Aorta (tissue), 5 donors: ENCODE results near the gene POLN. TPM values are rescaled to one million over a fixed set of nuclear protein-coding genes. Genes with fewer than 3 reads are reported as not detected.
A peak's percentile ranks its signal among the peaks of the same experiment; 100 is the strongest.

Source experiments
- ATAC-seq: fragments of 200-7000 bp; cut with Tn5 transposase; one replicate; pipeline ENCODE4 v1.9.1; 2022; ENCODE audit warnings: moderate library complexity; ENCODE audit not compliant: low FRiP score
- DNase-seq, 2 donors: peaks; one replicate each; pipeline ENCODE4 v3.0.0-alpha.2; 2020
- H3K27ac ChIP-seq, 2 donors: one replicate each; pipeline ENCODE4 v1.5.1; 2013; ENCODE audit warnings: low read length in 2 of 2, mild to moderate bottlenecking in 2 of 2, moderate library complexity in 2 of 2, control low read depth in 1 of 2, inconsistent platforms in 1 of 2, low read depth in 1 of 2
- H3K27me3 ChIP-seq, 2 donors: one replicate each; pipeline ENCODE4 v1.6.1; 2013; ENCODE audit warnings: control low read depth in 1 of 2, low read length in 1 of 2, mild to moderate bottlenecking in 1 of 2, moderate library complexity in 1 of 2; ENCODE audit not compliant: insufficient read depth in 2 of 2, control insufficient read depth in 1 of 2
- H3K36me3 ChIP-seq, 2 donors: one replicate each; pipeline ENCODE4 v1.6.1; 2013; ENCODE audit warnings: control low read depth in 1 of 2, low read length in 1 of 2, mild to moderate bottlenecking in 1 of 2; ENCODE audit not compliant: insufficient read depth in 2 of 2, control insufficient read depth in 1 of 2
- H3K4me1 ChIP-seq, 2 donors: one replicate each; pipeline ENCODE4 v1.6.1; 2013; ENCODE audit warnings: low read length in 2 of 2, control low read depth in 1 of 2, mild to moderate bottlenecking in 1 of 2, moderate library complexity in 1 of 2; ENCODE audit not compliant: insufficient read depth in 2 of 2, control insufficient read depth in 1 of 2
- H3K4me3 ChIP-seq, 2 donors: one replicate each; pipeline ENCODE4 v1.5.1; 2013; ENCODE audit warnings: low read length in 2 of 2, control low read depth in 1 of 2, mild to moderate bottlenecking in 1 of 2
- H3K9me3 ChIP-seq: one replicate; pipeline ENCODE4 v1.6.1; 2013; ENCODE audit warnings: mild to moderate bottlenecking, low read length; ENCODE audit not compliant: control insufficient read depth
- WGBS, 2 donors: extraction: QIAGEN DNeasy Blood & Tissue Kit; methylation state at CpG; one replicate each; pipeline ENCODE4 v1.1.7; 2013; 5-methylcytosine and 5-hydroxymethylcytosine counted together
- intact Hi-C, 2 donors: fragments of 100-400 bp; cut with DNase I; formaldehyde crosslinking; loops; one replicate each; pipeline versions ENCODE4 v1.14.2 to v1.15.0; 2022
- polyA plus RNA-seq, 2 donors: library from polyadenylated mRNA; stranded (reverse); fragments of 200-250 nt; gene quantifications; one replicate each; pipeline ENCODE4 v1.2.3, GENCODE V29; 2013
- total RNA-seq, 2 donors: library from RNA; stranded (reverse); fragmentation: NEBNext Ultra II Directional; extraction: Animal tissue kit (Norgen Biotek cat#: 25700); gene quantifications; one replicate each; pipeline ENCODE4 v1.2.1, GENCODE V29; 2021
- donor health status: healthy with polysubstance abuse.
- donor health status: Bipolar disorder and iron deficiency.
- donor health status: DM: no; HTN: no; CAD: no.
- donor health status: DM: no; HTN: no; CAD: no.
- donor health status: DM: yes; HTN: yes; CAD: no.

Gene POLN
- total and polyA plus RNA-seq, 4 donors = 3.2 to 7.0 (median 6.6) TPM; not detected in 1

DNA sequence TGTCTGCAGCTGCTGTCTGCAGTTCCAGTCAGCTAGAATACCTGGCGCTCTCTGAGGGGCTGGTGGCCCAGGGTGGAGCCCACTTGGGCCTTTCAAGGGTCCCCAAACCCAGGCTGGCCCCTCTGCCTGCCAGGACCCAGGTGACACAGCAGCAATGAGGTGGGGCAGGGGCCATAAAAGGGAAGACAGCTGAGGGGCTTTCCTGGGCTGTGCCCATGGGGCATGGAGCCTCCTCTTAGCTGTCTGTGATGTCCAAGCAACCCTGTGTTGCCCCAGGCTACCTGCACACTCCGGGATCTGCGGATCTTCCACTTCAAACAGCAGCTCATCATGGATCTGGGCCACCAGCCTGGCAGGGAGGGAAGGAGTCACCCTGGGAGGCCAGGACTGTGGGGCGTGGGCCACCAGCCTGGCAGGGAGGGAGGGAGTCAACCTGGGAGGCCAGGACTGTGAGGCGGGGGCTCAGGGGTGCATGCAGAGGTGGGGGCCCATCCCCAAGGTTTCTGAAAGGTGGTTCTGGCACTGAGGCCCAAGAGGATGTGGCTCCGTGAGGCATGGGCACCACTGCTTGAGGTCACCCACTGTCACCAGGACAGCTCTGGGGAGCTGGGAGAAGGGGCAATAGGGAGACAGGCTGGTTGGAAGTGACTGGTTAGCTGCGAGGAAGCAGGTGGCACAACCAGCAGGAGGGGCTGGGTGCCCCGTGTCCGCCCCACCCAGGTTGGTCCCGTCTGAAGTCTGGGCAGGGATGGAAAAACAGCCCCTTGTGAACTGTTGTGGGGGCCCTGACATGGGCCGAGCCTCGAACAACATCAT, 166.5 kb downstream of the POLN start:
- ATAC-seq = no peak
- no peak overlapping the region for H3K4me3 ChIP-seq
- H3K27me3 ChIP-seq = no peaks in the 10 kb centered on the region
- H3K27ac ChIP-seq = no peak overlapping the region
- WGBS, 2 donors = 92 to 95% methylated on average over 12 of the region's 12 CpGs
- intact Hi-C loops = no loop called here
- no peaks in the 10 kb centered on the region for H3K36me3 ChIP-seq
- peak in 1 of 2 donors; percentile 43 for DNase-seq
- H3K9me3 ChIP-seq = no peaks in the 10 kb centered on the region
- no peaks in the 10 kb centered on the region for H3K4me1 ChIP-seq

DNA sequence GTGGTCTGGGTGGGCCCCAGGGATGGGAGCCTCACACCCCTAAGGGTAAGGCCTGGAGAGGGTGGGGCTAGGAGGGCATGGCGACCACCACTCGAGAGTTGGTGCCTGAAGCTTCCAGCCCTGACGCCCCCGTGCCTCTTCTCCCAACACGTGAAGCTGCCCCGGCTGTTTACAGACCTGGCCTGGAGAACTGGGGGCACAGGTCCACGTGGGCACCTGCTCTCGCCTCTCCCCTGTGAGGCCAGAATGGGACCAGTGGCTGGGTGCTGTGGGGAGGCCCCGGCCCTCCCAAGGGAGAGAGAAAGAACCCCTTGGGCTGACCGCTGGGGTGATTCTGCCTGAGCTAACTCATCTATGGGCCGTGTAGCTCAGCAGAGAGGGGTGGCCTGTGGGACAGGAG, 167.3 kb downstream of the POLN start:
- WGBS, 2 donors = 85 to 87% methylated on average over 10 to 11 of the region's 11 CpGs
- Histone ChIP-seq H3K27ac (no peak overlapping the region), H3K4me3 (no peak overlapping the region), H3K9me3 (no peaks in the 10 kb centered on the region), H3K36me3 (no peaks in the 10 kb centered on the region), H3K27me3 (no peaks in the 10 kb centered on the region), H3K4me1 (no peaks in the 10 kb centered on the region)
- ATAC-seq = no peak
- DNase-seq = peak in 1 of 2 donors; percentile 65
- intact Hi-C loops = no loop called here

DNA sequence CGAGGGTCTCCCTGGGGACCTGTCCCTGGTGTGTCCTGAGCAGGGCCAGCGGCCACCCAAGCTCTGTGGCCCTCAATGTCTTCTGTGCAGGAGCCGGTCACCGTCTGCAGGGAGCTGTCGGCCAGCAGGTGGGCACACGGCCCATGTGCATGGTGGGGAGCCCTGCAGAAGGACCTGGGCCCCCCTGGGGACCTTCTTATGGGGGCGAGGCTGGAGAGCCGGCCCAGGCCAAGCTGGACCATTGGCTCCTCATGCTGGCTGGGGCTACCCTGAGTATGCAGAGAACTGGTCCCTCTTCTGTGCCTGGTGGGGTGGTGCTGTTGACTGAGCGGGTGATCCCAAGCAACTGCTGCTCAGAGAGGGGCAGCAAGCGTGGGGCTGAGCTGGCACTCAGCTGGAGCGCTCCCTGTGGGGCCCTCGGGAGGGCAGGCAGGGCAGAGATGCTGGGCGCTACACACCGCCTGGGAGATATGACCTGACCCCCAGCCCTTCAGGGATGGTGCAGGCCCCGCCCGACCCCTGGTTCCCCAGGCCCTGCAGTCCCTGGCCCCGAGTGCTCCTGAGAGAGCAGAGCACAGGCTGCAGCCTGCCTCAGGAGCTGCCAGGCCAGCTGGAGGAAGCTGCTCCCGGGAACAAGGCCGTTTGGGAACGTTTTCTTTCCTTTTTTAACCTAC, 168.0 kb downstream of the POLN start:
- WGBS, 2 donors = 81 to 83% methylated on average over 20 of the region's 20 CpGs
- Histone ChIP-seq H3K9me3 (no peaks in the 10 kb centered on the region), H3K27me3 (no peaks in the 10 kb centered on the region), H3K4me1 (no peaks in the 10 kb centered on the region), H3K27ac (no peak overlapping the region), H3K4me3 (no peak overlapping the region), H3K36me3 (no peaks in the 10 kb centered on the region)
- ATAC-seq (no peak), DNase-seq (peak in 1 of 2 donors; percentile 66)
- intact Hi-C loops = no loop called here

- H3K27me3 ChIP-seq = no peaks in the 10 kb centered on the region
- H3K4me1 ChIP-seq = no peaks in the 10 kb centered on the region
- peak; percentile 46 to 68 for DNase-seq
- no peaks in the 10 kb centered on the region for H3K9me3 ChIP-seq
- intact Hi-C loops = no loop called here
- no peak for ATAC-seq
- 92 to 94% methylated on average over 20 of the region's 20 CpGs for WGBS, 2 donors
- no peaks in the 10 kb centered on the region for H3K36me3 ChIP-seq
- no peak overlapping the region for H3K4me3 ChIP-seq
- no peak overlapping the region for H3K27ac ChIP-seq
These were observed 168.7 kb downstream of the POLN start for GRCh38 chr4:2072971-2073807.

DNA sequence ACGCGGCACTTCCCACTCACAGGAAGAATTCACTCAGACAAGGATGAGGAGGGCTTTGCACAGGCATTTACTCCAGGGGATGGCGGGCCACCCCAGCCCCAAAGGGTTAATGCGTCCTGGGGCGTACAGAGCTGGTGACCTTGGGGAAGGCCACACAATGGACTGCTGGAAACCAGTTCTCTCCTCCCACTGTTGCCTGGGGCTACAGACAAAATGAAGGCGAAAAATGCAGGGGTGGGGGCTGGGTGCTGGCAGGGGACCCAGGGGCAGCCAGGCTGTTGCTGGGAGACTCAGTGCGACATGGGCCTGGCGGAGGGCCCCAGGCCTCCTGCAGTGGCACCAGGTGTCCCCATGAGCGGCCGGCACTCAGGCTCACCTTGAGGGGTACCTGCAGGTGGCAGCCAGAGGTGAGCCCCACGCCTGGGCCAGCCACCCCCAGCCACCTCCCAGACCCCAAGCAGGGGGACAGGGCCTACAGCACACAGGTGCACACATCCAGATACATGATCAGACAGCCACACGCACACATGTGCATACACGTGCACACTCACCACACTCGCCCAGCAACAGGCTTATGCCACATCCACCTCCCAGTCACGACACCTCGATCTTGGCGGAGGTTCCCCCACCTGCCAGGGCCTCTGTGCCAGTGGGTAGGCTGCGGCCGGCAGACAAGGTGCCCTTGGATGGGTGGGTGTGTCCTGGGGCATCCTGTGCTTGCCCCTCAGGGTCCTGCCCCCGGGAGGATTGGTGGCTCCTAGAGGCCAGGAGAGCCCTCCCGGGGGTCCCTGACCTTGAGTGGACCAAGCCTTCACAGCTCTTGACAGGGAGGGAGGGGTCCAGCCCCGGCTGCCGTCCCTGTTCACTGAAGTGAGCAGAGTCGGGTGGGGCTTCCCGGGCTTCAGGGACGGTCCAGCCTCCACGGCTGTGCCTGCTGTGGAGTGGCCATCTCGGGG, 169.7 kb downstream of the POLN start:
- whole genome bisulfite sequencing, 2 donors = 80 to 82% methylated on average over 28 of the region's 28 CpGs
- Histone ChIP-seq H3K4me3 (no peak overlapping the region), H3K36me3 (no peaks in the 10 kb centered on the region), H3K27me3 (no peaks in the 10 kb centered on the region), H3K4me1 (no peaks in the 10 kb centered on the region), H3K9me3 (no peaks in the 10 kb centered on the region), H3K27ac (no peak overlapping the region)
- DNase-seq (peak in 1 of 2 donors; percentile 67), ATAC-seq (no peak)
- intact Hi-C loops = no loop called here

DNA sequence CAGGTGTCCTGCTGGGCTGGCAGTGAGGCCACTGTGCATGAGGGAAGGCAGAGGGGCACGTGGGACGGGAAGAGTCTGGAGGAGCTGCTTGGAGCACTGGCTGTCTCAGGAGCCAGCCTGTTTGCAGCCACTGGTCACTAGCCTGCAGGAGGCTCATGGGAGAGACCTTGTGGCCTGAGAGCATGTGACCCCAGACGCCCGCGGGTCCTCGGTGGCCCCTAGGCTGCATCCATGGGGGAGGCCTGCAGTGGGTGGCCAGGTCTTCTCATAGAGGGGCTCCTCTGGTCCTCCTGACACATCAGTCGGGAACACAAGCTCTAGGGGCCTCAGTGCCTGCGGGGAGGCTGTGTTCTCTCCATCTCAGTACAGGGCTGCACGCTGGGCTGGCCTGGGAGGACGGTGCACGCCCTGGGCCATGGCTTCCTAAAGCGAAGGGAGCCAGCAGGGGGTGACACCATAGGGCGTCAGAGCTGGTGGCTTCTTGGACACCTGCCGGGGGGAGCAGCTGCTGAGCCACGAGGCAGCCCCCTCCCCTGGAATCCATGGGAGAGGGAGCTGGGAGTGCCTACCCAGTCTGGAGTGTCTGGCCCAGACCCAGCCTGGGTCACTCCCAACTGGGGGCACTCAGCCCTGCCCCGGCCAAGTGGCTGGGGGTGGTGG, 170.5 kb downstream of the POLN start:
- H3K4me1 ChIP-seq = no peaks in the 10 kb centered on the region
- H3K4me3 ChIP-seq = no peak overlapping the region
- no peak overlapping the region for H3K27ac ChIP-seq
- H3K36me3 ChIP-seq = no peaks in the 10 kb centered on the region
- H3K9me3 ChIP-seq = no peaks in the 10 kb centered on the region
- WGBS, 2 donors = 66 to 68% methylated on average over 16 of the region's 16 CpGs
- DNase-seq (peak in 1 of 2 donors; percentile 61), ATAC-seq (no peak)
- no peaks in the 10 kb centered on the region for H3K27me3 ChIP-seq
- intact Hi-C loops = no loop called here

DNA sequence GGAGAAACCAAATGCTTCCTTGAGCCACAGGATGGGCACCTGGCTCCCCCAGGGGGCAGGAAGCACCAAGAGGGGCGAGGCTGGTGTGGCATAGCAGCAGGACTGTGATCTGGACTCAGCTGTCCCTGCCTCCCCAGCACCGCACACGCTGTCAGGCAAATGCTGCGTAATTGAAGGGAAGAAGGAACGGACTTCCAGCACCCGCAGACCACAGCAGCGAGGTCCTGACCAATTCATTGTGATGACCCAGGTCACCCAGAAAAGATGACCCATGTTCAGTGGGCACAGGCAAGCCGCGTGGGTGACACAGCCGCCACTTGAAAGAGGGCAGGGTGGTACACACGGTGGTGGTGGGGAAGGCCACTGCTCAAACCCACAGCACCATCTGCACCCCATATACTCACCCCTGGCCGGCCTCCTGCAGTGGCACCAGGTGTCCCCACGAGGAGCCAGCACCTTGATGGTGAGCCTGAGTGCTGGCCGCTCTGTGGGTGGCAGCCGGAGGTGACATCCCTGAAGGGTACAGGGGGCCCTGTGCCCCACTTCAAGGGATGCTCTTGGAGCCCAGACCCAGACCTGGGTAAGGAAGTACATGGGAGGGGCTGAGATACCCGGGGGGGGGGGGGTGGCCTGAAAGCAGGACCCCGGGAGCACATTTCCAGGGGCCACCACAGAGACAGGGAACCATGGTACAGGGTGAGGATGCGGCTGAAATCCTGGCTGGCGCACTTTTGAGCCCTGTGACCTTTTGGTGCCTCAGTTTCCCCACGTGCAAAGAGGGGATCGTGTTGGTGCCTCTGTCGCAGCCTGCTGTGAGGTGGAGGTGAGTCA, 171.3 kb downstream of the POLN start:
- WGBS, 2 donors = 84 to 87% methylated on average over 21 to 22 of the region's 22 CpGs
- DNase-seq (peak in 1 of 2 donors; percentile 59), ATAC-seq (no peak)
- Histone ChIP-seq H3K4me3 (no peak overlapping the region), H3K27me3 (no peaks in the 10 kb centered on the region), H3K4me1 (no peaks in the 10 kb centered on the region), H3K36me3 (no peaks in the 10 kb centered on the region), H3K9me3 (no peaks in the 10 kb centered on the region), H3K27ac (no peak overlapping the region)
- intact Hi-C loops = no loop called here
